Measurements from ENCODE around the gene MC1R. TPM values are rescaled to one million over a fixed set of nuclear protein-coding genes. Genes with fewer than 3 reads are reported as not detected.
A peak's percentile ranks its signal among the peaks of the same experiment; 100 is the strongest.

Gene MC1R
- total RNA-seq, 6 experiments from 2014 or later: 2.1 to 3.2 (median 3.0) TPM

DNA sequence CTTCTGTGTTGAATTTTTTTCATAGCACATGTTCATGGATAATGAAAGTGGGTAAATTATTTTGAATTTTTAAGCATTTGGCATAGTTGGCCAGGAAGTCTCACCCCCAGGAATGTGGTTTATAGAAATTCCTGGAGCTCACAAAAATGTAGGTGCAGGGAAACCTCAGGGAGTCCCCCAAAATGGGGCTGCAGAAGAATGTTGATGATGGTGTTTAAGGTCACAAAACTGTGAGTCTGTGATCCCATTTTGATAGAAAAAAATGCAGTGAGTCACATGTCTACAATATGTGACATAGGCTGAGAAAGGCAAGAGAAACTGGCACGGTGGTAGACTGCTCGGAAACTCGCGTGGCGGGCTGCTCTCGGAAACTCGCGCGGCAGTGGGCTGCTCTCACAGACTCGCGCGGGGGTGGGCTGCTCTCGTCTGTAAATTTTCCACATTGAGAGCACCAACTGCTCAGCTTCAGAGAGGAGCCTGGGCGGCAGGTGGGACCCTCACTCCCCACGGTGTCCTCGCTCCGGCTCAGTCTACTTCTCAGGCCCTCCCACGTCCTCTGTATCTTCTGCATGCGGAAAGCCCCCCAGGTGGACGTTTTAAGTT, 18.7 kb upstream of the MC1R start:
- H3K27me3 Mint-ChIP-seq (ENCODE audit: insufficient read depth): peaks cover 11% of the 10 kb centered on the region
- no peak overlapping the region for H3K4me3 Mint-ChIP-seq
- H3K27ac Mint-ChIP-seq: peak overlapping the region; percentile 63; the same call in 1 of the 2 replicates
- peaks cover 26% of the 10 kb centered on the region for H3K36me3 Mint-ChIP-seq (ENCODE audit: low read depth)
- peaks cover 9% of the 10 kb centered on the region for H3K4me1 Mint-ChIP-seq (ENCODE audit: low read depth)
- no peaks in the 10 kb centered on the region for H3K9me3 Mint-ChIP-seq
- TF ChIP-seq CTCF (IDR thresholded peaks at IDR 0.05): no peak
- DNase-seq: peak; percentile 48

GRCh38 chr16:89900885-89901284, 17.8 kb upstream of the MC1R start:
- Mint-ChIP-seq H3K36me3 (ENCODE audit: low read depth) (peaks cover 30% of the 10 kb centered on the region), H3K9me3 (no peaks in the 10 kb centered on the region), H3K4me3 (no peak overlapping the region), H3K4me1 (ENCODE audit: low read depth) (peaks cover 9% of the 10 kb centered on the region), H3K27ac (no peak overlapping the region), H3K27me3 (ENCODE audit: insufficient read depth) (peaks cover 11% of the 10 kb centered on the region)
- TF ChIP-seq CTCF (IDR thresholded peaks at IDR 0.05): no peak
- DNase-seq: no peak

- no peak overlapping the region for H3K4me3 Mint-ChIP-seq
- peaks cover 43% of the 10 kb centered on the region for H3K36me3 Mint-ChIP-seq (ENCODE audit: low read depth)
- H3K4me1 Mint-ChIP-seq (ENCODE audit: low read depth): peaks cover 9% of the 10 kb centered on the region
- H3K27me3 Mint-ChIP-seq (ENCODE audit: insufficient read depth): peaks cover 7% of the 10 kb centered on the region
- no peak overlapping the region for H3K27ac Mint-ChIP-seq
- no peak for TF ChIP-seq CTCF (IDR thresholded peaks at IDR 0.05)
- DNase-seq: no peak
- peaks cover 7% of the 10 kb centered on the region; the same call in 1 of the 2 replicates for H3K9me3 Mint-ChIP-seq
Measured at GRCh38 chr16:89902980-89903379, 15.7 kb upstream of the MC1R start.

DNA sequence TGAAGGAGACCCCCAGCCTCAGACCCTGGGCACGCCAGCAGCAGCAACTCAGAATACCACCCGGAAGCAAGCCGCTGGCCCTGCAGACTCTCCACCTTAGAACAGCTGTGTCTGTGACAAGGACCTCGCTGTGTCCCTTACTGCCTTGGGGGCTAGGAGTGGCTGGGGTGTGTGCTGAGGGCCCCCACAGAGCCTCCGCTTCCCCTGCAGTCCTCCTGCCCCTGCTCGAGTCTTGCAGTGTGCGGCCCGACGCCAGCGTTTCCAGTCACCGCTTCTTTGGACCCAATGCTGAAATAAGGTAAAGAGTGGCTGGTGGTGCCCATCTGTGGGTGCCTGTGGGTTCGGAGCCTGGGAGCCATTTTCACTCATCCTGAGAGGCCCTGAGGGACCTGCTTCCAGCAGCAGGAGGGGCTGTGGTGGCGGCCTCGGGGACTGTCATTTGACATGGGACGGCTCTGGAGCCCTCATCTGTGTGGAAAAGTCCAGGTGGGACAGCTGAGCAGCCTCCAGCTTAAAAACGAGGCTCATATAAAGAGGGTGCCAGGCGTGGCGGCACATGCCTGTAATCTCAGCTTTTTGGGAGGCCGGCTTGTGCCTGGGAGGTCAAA, 14.7 kb upstream of the MC1R start:
- Mint-ChIP-seq H3K36me3 (ENCODE audit: low read depth) (peaks cover 37% of the 10 kb centered on the region), H3K27me3 (ENCODE audit: insufficient read depth) (peaks cover 3% of the 10 kb centered on the region), H3K9me3 (peaks cover 7% of the 10 kb centered on the region; the same call in 1 of the 2 replicates), H3K4me3 (no peak overlapping the region), H3K4me1 (ENCODE audit: low read depth) (peaks cover 9% of the 10 kb centered on the region), H3K27ac (no peak overlapping the region)
- no peak for TF ChIP-seq CTCF (IDR thresholded peaks at IDR 0.05)
- DNase-seq: no peak

DNA sequence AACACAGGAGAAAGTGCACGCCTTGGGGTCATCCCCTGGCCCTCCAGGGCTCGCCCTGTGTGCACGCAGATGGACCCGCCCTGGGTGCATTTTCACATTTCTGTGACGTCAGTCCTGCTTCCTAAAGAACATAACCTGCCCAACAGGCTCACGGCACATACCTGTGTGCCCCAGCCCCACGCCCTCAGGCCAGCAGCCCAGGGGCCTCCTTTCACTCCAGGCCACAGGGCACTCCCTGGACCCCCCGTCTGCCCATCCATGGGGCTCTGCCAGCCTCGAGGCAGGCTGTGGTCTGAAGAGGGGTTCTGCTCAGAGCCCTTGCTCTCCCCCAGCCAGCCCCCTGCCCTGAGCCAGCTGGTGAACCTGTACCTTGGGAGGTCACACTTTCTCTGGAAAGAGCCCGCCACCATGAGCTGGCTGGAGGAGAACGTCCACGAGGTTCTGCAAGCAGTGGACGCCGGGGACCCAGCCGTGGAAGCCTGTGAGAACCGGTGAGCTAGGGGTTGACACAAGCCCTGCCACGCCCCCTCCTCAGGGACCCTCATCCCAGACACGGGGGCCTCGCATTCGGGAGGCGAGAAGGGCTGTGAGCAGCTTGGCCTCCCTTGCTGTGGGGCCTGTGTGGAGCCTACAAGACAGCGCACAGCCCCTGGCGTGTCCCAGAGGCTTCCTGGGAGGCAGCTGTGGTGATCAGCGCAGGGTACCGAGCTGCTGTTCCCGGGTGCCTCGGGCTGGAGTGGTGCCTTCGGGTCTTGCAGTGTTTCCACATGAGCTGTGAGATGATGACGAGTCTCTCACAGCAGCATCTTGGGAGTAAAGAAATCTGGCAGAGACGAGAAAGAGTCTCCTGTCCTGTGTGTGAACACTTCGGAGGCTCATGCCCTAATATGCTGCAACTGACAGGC, 13.8 kb upstream of the MC1R start:
- no peak for TF ChIP-seq CTCF (IDR thresholded peaks at IDR 0.05)
- peaks cover 3% of the 10 kb centered on the region for H3K27me3 Mint-ChIP-seq (ENCODE audit: insufficient read depth)
- H3K4me3 Mint-ChIP-seq: no peak overlapping the region
- peaks cover 4% of the 10 kb centered on the region for H3K4me1 Mint-ChIP-seq (ENCODE audit: low read depth)
- H3K9me3 Mint-ChIP-seq: peaks cover 7% of the 10 kb centered on the region; the same call in 1 of the 2 replicates
- no peak for DNase-seq
- peaks cover 30% of the 10 kb centered on the region for H3K36me3 Mint-ChIP-seq (ENCODE audit: low read depth)
- H3K27ac Mint-ChIP-seq: no peak overlapping the region

All from HFFc6 (cell line).